ENCODE measurements around the gene CDH20.

CDH20 gene

GRCh38 chr18:61333271-61333745 lies at the start of gene CDH20:
Gene CDH20 (plus strand): TSS chr18:61333430.
- no peak for DNase-seq

- no peak for DNase-seq
Measured at GRCh38 chr18:61284039-61284438, 49.2 kb upstream of the CDH20 start.

- no peak for DNase-seq
Measured at GRCh38 chr18:61285777-61286176, 47.5 kb upstream of the CDH20 start.

- no peak for DNase-seq
Measured at GRCh38 chr18:61286867-61287266, 46.4 kb upstream of the CDH20 start.

GRCh38 chr18:61290616-61291015 lies 42.6 kb upstream of the CDH20 start:
- DNase-seq = no peak

GRCh38 chr18:61292280-61293035 lies 40.8 kb upstream of the CDH20 start:
- DNase-seq = no peak

- DNase-seq = no peak
Measured at GRCh38 chr18:61295153-61295552, 38.1 kb upstream of the CDH20 start.

- DNase-seq = no peak
Measured at GRCh38 chr18:61308004-61308403, 25.2 kb upstream of the CDH20 start.

GRCh38 chr18:61308795-61309393 lies 24.3 kb upstream of the CDH20 start:
- no peak for DNase-seq

GRCh38 chr18:61322265-61322873 lies 10.9 kb upstream of the CDH20 start:
- DNase-seq = no peak

- no peak for DNase-seq
Measured at GRCh38 chr18:61323951-61324350, 9.3 kb upstream of the CDH20 start.

- DNase-seq = no peak
Measured at GRCh38 chr18:61326407-61326806, 6.8 kb upstream of the CDH20 start.

GRCh38 chr18:61329398-61329797 lies 3.8 kb upstream of the CDH20 start:
- DNase-seq = no peak

GRCh38 chr18:61331051-61331450 lies 2.2 kb upstream of the CDH20 start:
- DNase-seq = no peak

- no peak for DNase-seq
Measured at GRCh38 chr18:61333746-61334490, 688 bp downstream of the CDH20 start.

GRCh38 chr18:61334491-61334850 lies 1.2 kb downstream of the CDH20 start:
- no peak for DNase-seq

- no peak for DNase-seq
Measured at GRCh38 chr18:61334951-61335683, 1.9 kb downstream of the CDH20 start.

GRCh38 chr18:61335684-61336555 lies 2.7 kb downstream of the CDH20 start:
- DNase-seq = no peak

- DNase-seq = no peak
Measured at GRCh38 chr18:61336766-61337165, 3.5 kb downstream of the CDH20 start.

- DNase-seq = no peak
Measured at GRCh38 chr18:61337527-61337926, 4.3 kb downstream of the CDH20 start.

- no peak for DNase-seq
Measured at GRCh38 chr18:61340148-61340547, 6.9 kb downstream of the CDH20 start.

GRCh38 chr18:61348230-61348629 lies 15.0 kb downstream of the CDH20 start:
- no peak for DNase-seq
